Heart left ventricle (tissue), 13 donors: ENCODE measurements around the gene ALAD.
"Not testable (repeated sequence)": the region's sequence is repeated elsewhere in the genome, so short reads cannot be mapped to it uniquely, and the experiment has no call there.

ENCODE experiments used
- CTCF ChIP-seq, 12 donors: fragments of 200-600 bp; sonication (generic) in 4 of 12; IDR thresholded peaks; one replicate each; pipeline versions ENCODE4 v1.5.0 to v1.8.0; 2018 to 2022; ENCODE audit warnings: antibody characterized with exemption in 12 of 12, mild to moderate bottlenecking in 5 of 12
- POLR2A ChIP-seq, 2 donors: fragments of 450-650 bp; IDR thresholded peaks; one replicate each; pipeline ENCODE4 v1.6.1; 2017; ENCODE audit warnings: antibody characterized with exemption in 2 of 2, mild to moderate bottlenecking in 2 of 2, moderate library complexity in 2 of 2
- donor health status: ischemic (EF 13 %, LVEDD 7.1; RV severe dilation, severe dysfunction).
- donor health status: DM: no; HTN: yes; CAD: no.
- donor health status: DM: no; HTN: no; CAD: no.
- donor health status: ischemic (EF 25% LVEDD 6.9; RV normal size, moderate dysfunction).
- donor health status: ischemic (EF 25% LVEDD 5.7; RV mildly dilated, moderate dysfunction).
- donor health status: ischemic (EF 35%, LVEDD 5.7; RV mildly dilated, moderate dysfunction).
- donor health status: nonischemic (EF 11% LVEDD 7.7; RV severe dilation, severe dysfunction).
- donor health status: DM: yes; HTN: yes; CAD: no.
- donor health status: PGD.
- donor health status: ischemic (EF 29% LVEDD 5.4; RV normal size, mild dysfunction).
- donor health status: nonischemic (EF 23%, LVEDD 6.1; RV moderate dilation, normal function).

DNA sequence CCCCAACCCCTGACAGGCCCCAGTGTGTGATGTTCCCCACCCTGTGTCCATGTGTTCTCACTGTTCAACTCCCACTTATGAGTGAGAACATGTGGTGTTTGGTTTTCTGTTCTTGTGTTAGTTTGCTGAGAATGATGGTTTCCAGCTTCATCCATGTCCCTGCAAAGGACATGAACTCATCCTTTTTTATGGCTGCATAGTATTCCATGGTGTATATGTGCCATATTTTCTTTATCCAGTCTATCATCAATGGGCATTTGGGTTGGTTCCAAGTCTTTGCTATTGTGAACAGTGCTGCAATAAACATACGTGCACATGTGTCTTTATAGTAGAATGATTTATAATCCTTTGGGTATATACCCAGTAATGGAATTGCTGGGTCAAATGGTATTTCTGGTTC lies 36.6 kb upstream of the ALAD start:
- TF ChIP-seq POLR2A, CTCF (IDR thresholded peaks at IDR 0.05): not testable (repeated sequence)
